Measurements from ENCODE around the gene TTC33.

GRCh38 chr5:40733434-40733833 lies 22.3 kb downstream of the TTC33 start:
- TF ChIP-seq CTCF (conservative IDR thresholded peaks at IDR 0.05) (no peak), EZH2 (IDR thresholded peaks at IDR 0.05; ENCODE audit: low read depth) (no peak)
